SJCRH30 (cell line): Measurements from ENCODE around the gene TSSK3. TPM values are rescaled to one million over a fixed set of nuclear protein-coding genes. Genes with fewer than 3 reads are reported as not detected.

Experiments
- DNase-seq, 2 experiments: peaks; one replicate each; pipeline ENCODE4 v3.0.0-alpha.2; 2015 to 2020
- H3K27ac ChIP-seq: fragments of 250-450 bp; sonication (Bioruptor Pico); 2 replicates; pipeline ENCODE4 v1.5.1; 2020; ENCODE audit warnings: mild to moderate bottlenecking, moderate library complexity
- H3K27me3 ChIP-seq: fragments of 250-450 bp; sonication (Bioruptor Pico); 2 replicates; pipeline ENCODE4 v1.5.1; 2020; ENCODE audit warnings: mild to moderate bottlenecking, moderate library complexity
- H3K36me3 ChIP-seq: fragments of 250-450 bp; sonication (Bioruptor Pico); 2 replicates; pipeline ENCODE4 v1.5.1; 2020; ENCODE audit warnings: mild to moderate bottlenecking, moderate library complexity
- H3K4me1 ChIP-seq: fragments of 250-450 bp; sonication (Bioruptor Pico); 2 replicates; pipeline ENCODE4 v1.5.1; 2020; ENCODE audit warnings: mild to moderate bottlenecking, moderate library complexity
- H3K4me3 ChIP-seq: fragments of 250-450 bp; sonication (Bioruptor Pico); 2 replicates; pipeline ENCODE4 v1.5.1; 2020; ENCODE audit warnings: mild to moderate bottlenecking, moderate library complexity
- H3K9me3 ChIP-seq: fragments of 250-450 bp; sonication (Bioruptor Pico); replicated peaks from 2 replicates; pipeline ENCODE4 v1.5.1; 2020; ENCODE audit warnings: mild to moderate bottlenecking, moderate library complexity
- total RNA-seq: library from RNA; depleted of rRNA; stranded (reverse); fragments of >200 nt; shearing (Covaris generic); gene quantifications from 2 replicates; pipeline ENCODE4 v1.2.3, GENCODE V29; 2014; rRNA removed

Gene TSSK3
- 1.0 and 1.2 TPM in 2 replicates for total RNA-seq

- H3K4me1 ChIP-seq = no peaks in the 10 kb centered on the region
- no peaks in the 10 kb centered on the region for H3K27me3 ChIP-seq
- no peak for DNase-seq
- no peaks in the 10 kb centered on the region for H3K9me3 ChIP-seq
- peaks cover 20% of the 10 kb centered on the region for H3K36me3 ChIP-seq
- no peak within 1 kb of the TSS for H3K27ac ChIP-seq
- no peak within 1 kb of the TSS for H3K4me3 ChIP-seq
Observed at GRCh38 chr1:32362474-32363313, at the start of gene TSSK3, which contains the start of gene FAM229A. Gene TSSK3, plus strand, starts transcription at chr1:32362539. Its CDS starts 163 bp downstream, at chr1:32362702. Gene FAM229A, minus strand, starts transcription at chr1:32362485. Its CDS starts 394 bp downstream, at chr1:32362091.

DNA sequence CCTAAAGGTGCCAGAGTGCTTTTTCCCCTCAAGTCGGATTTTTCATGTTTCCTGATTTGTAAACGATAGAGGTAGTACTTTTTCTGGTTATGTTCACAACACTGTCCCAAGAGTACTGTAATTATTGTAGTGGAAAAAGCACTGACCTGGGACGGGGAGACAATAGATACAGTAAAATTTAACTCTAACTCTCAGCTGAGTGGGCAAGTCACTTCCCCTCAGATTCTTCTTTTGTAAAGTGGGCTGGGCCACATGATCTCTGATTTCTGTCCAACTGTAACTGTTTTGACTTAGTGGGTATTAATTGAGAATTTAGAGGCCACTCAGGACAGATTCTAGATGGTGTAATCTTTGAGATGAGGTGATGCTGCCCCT is 45.4 kb upstream of the TSSK3 start:
- Histone ChIP-seq H3K27ac (no peak overlapping the region), H3K4me3 (no peak overlapping the region), H3K36me3 (peaks cover 26% of the 10 kb centered on the region), H3K27me3 (no peaks in the 10 kb centered on the region), H3K9me3 (no peaks in the 10 kb centered on the region), H3K4me1 (no peaks in the 10 kb centered on the region; the same call in 1 of the 2 replicates)
- no peak for DNase-seq

GRCh38 chr1:32318127-32318869 is 44.0 kb upstream of the TSSK3 start:
- H3K9me3 ChIP-seq = no peaks in the 10 kb centered on the region
- H3K27ac ChIP-seq = no peak overlapping the region
- no peaks in the 10 kb centered on the region; the same call in 1 of the 2 replicates for H3K4me1 ChIP-seq
- peaks cover 26% of the 10 kb centered on the region for H3K36me3 ChIP-seq
- no peaks in the 10 kb centered on the region for H3K27me3 ChIP-seq
- no peak for DNase-seq
- no peak overlapping the region for H3K4me3 ChIP-seq

DNA sequence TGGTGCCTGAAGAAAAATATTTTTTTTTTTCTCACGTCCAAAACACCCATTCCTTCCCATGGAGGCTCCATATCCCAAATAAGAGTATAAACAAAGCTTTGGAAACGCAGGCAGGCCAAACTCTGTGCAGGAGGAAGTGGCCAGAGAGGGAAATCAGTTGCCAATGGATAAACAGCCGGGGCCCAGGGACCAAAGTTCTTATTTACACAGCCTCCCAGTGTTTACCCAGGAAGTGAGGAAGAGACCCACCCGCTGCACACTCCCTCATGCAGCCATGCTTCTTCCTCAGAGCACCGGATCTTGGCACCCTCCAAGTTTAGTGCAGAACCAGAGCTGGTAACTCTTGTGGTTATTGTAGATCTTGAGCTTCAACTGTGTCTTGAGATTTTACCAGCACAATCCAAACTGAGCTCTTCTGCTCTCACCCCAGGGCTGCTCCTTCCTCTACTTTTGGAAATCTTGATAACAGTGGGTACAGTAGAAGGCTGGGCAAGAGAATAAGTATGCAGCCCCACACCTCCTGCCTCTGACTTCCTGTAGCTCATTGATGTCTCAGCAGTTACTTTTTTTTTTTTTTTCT is 40.5 kb upstream of the TSSK3 start:
- H3K4me3 ChIP-seq = no peak overlapping the region
- H3K27ac ChIP-seq = no peak overlapping the region
- H3K9me3 ChIP-seq = no peaks in the 10 kb centered on the region
- no peaks in the 10 kb centered on the region for H3K4me1 ChIP-seq
- H3K36me3 ChIP-seq = peaks cover 40% of the 10 kb centered on the region
- DNase-seq = no peak
- no peaks in the 10 kb centered on the region for H3K27me3 ChIP-seq

- H3K36me3 ChIP-seq = peaks cover 52% of the 10 kb centered on the region
- no peaks in the 10 kb centered on the region for H3K9me3 ChIP-seq
- DNase-seq = no peak
- H3K4me3 ChIP-seq = no peak overlapping the region
- no peak overlapping the region for H3K27ac ChIP-seq
- no peaks in the 10 kb centered on the region for H3K4me1 ChIP-seq
- no peaks in the 10 kb centered on the region for H3K27me3 ChIP-seq
Observed at GRCh38 chr1:32327204-32327603, 35.1 kb upstream of the TSSK3 start.

DNA sequence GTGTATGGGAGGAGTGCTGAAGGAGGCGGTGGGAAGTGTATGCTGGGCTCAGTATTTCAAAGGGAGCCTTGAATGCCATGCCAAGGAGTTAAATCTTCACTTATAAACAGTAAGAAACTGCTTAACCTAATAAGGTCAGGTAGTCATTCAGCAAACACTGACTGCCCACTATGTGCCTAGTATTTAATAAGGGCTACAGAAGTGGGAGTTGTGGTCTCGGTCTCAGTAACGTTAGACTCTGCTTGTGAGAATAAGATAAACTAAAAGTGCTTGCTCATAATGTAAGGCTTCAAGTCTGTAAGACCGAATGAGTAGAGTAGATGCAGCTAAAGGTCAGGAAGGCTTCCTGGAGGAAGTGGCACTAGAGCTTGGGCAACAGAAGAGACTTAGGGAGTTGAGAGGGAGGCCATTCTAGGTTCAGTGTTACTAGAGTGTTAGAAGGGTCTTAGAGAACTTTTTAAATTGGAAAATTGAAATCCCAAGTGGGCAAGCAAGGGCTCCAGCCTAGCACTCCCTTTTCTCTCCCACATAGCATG is 32.3 kb upstream of the TSSK3 start:
- no peak overlapping the region for H3K4me3 ChIP-seq
- no peaks in the 10 kb centered on the region for H3K9me3 ChIP-seq
- peaks cover 70% of the 10 kb centered on the region for H3K36me3 ChIP-seq
- H3K27me3 ChIP-seq = no peaks in the 10 kb centered on the region
- H3K27ac ChIP-seq = no peak overlapping the region
- no peak for DNase-seq
- no peaks in the 10 kb centered on the region for H3K4me1 ChIP-seq

- H3K4me3 ChIP-seq = no peak overlapping the region
- no peaks in the 10 kb centered on the region for H3K27me3 ChIP-seq
- no peaks in the 10 kb centered on the region for H3K4me1 ChIP-seq
- DNase-seq = no peak
- no peaks in the 10 kb centered on the region for H3K9me3 ChIP-seq
- H3K27ac ChIP-seq = no peak overlapping the region
- peaks cover 63% of the 10 kb centered on the region for H3K36me3 ChIP-seq
Observed at GRCh38 chr1:32330558-32331151, 31.7 kb upstream of the TSSK3 start.

DNA sequence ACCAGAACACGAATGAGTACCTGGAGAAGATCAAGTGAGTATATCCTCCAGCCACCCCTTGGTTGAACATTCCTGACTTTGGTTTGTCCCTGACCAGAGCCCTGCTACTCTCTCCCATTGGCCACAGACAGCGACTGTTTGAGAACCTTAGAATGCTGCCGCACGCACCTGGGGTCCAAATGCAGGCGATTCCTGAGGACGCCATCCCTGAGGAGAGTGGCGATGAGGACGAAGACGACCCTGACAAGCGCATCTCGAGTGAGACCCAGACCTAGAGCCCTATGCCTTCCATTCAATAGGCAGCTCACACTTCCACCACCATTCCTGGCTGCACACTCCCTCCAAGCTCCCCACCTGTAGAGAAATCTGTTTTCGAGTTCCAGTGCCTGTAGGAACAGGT is 30.8 kb upstream of the TSSK3 start:
- Histone ChIP-seq H3K4me1 (peaks cover 1% of the 10 kb centered on the region; the same call in 1 of the 2 replicates), H3K27ac (no peak overlapping the region), H3K4me3 (no peak overlapping the region), H3K27me3 (no peaks in the 10 kb centered on the region), H3K36me3 (peaks cover 60% of the 10 kb centered on the region), H3K9me3 (no peaks in the 10 kb centered on the region)
- DNase-seq = no peak

DNA sequence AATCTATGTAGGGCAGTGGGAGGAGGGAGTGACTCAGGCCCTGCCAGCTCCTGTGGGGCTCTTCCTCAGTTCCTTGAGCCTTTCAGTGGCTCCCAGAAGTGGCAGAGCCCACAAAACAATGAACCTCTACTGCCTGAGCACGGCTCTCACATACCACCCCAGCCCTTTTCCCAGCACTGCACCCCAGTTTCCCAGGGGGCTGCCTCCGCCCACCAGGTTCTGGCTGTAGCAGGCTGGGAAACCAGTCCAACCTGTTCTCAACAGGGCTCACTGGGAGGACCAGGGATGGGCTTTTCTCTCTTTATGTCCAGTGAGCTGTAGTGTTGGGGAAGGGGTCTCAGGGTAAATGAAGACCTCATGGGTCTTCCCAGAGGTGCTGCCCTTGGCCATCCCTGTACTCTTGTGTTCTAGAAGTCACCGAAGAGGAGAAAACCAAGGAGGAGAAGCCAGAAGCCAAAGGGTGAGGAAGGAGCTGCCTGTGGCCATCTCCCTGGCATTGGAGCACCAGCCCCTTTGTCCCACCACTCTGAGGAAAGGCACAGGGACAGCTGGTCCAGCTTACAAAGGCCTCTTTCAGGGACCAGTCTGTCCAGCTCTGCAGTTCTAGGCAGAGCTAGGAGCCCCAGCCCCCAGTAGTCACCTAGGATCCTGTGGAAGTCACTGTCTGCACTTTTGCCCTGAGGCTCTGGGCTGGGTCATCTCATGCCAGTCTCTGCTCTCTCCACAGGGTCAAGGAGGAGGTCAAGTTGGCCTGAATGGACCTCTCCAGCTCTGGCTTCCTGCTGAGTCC is 29.9 kb upstream of the TSSK3 start:
- Histone ChIP-seq H3K36me3 (peaks cover 59% of the 10 kb centered on the region), H3K4me3 (no peak overlapping the region), H3K27me3 (no peaks in the 10 kb centered on the region), H3K9me3 (no peaks in the 10 kb centered on the region), H3K4me1 (peaks cover 10% of the 10 kb centered on the region), H3K27ac (no peak overlapping the region)
- peak in 1 of 2 experiments; percentile 42 for DNase-seq

DNA sequence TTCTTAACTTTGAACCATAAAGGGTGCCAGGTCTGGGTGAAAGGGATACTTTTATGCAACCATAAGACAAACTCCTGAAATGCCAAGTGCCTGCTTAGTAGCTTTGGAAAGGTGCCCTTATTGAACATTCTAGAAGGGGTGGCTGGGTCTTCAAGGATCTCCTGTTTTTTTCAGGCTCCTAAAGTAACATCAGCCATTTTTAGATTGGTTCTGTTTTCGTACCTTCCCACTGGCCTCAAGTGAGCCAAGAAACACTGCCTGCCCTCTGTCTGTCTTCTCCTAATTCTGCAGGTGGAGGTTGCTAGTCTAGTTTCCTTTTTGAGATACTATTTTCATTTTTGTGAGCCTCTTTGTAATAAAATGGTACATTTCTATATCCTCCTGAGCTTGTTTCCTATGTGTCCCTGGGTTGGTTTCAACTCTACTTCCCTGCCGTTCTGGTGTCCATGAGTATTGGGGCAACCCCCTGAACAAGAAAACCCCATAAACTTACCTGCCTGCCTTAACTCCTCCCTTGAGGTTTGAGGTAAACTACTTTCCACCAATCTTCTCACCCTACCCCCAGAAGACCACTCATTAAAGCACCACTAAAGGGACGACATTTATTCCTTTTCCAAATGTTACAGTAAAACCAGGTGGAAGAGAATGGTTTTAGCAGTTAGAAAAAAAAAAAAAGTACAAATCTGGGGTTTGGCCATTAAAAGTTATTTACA is 28.9 kb upstream of the TSSK3 start:
- Histone ChIP-seq H3K27ac (no peak overlapping the region), H3K27me3 (no peaks in the 10 kb centered on the region), H3K9me3 (no peaks in the 10 kb centered on the region), H3K36me3 (peaks cover 54% of the 10 kb centered on the region), H3K4me1 (peaks cover 17% of the 10 kb centered on the region), H3K4me3 (no peak overlapping the region)
- DNase-seq = no peak

DNA sequence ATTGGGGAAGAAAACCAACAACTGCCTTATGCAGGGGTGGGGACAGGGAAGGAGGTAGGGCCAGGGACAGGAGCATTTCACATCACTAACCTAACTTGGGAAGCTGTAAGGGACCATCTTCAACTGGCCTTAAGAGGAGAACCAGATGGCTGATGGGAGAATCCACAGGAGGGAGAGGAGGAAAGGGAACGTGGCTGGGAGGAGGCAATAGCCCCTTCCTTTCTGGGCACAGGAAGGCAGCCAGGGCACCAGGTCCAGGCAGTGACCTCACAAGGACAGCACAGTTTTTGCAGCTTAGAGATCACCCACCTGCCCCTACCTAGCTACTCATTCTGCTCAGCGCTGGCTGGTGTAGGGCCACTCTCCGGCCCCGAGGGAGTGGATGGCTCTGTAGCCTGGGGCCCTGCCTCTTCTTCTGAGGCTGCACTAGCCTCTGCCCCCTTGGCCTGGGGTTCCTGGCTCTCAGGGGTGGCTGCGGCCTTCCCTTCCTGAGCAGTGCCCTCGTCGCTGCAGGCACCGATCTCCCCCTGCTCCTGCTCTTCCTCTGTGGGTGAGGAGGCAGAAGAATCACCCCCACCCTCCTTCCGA is 28.0 kb upstream of the TSSK3 start:
- H3K27ac ChIP-seq = no peak overlapping the region
- H3K27me3 ChIP-seq = no peaks in the 10 kb centered on the region
- H3K9me3 ChIP-seq = no peaks in the 10 kb centered on the region
- H3K36me3 ChIP-seq = peaks cover 45% of the 10 kb centered on the region
- H3K4me1 ChIP-seq = peaks cover 25% of the 10 kb centered on the region
- DNase-seq = no peak
- H3K4me3 ChIP-seq = peak overlapping the region; percentile 98

DNA sequence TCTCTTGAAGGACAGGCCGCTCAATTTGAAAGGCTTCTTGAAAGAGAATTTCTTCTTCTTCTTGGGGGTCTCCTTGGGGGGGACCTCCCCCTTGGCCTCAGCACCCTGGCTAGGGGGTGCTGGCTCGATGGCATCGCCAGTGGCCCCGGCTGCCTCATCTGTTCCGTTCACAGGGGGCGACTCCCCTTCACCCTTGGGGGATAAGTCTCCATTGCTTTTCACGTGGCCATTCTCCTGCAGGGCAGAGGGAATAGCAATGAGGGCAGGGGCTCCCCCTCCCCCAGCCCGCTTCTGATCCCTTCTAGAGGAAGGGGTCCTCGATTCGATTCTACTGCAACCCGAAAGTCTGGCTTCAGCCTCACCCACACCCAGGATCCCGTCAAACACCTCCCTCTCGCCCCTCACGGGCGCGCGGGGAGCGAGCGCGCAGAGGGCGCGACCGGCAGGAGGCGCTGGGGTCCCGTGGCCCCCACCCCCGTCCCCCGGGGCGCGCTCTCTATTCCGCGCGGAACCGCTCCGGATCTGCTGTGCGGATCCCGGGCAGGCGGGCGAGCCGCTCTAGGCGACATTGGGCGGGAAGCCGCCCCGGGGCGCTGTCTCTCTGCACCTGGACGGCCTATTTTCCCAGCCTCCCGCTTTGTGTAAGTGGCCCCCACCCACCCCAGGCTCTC is 27.3 kb upstream of the TSSK3 start:
- peak overlapping the region; percentile 44 for H3K27ac ChIP-seq
- H3K4me1 ChIP-seq = peaks cover 25% of the 10 kb centered on the region

GRCh38 chr1:32335535-32335789 is 26.9 kb upstream of the TSSK3 start:
- Histone ChIP-seq H3K4me3 (peak overlapping the region; percentile 98), H3K27me3 (no peaks in the 10 kb centered on the region), H3K36me3 (peaks cover 38% of the 10 kb centered on the region), H3K27ac (peak overlapping the region; percentile 64; the same call in 1 of the 2 replicates), H3K9me3 (no peaks in the 10 kb centered on the region), H3K4me1 (peaks cover 25% of the 10 kb centered on the region)
- no peak for DNase-seq

More for the DNA sequence above, 27.3 kb upstream of the TSSK3 start:
- no peaks in the 10 kb centered on the region for H3K27me3 ChIP-seq
- peak overlapping the region; percentile 98 for H3K4me3 ChIP-seq
- H3K9me3 ChIP-seq = no peaks in the 10 kb centered on the region
- H3K36me3 ChIP-seq = peaks cover 39% of the 10 kb centered on the region
- DNase-seq = peak; percentile 56 to 72
